NCI-H1436 treated with DMSO at 0.1 percent for 48 hours (cell line): Measurements from ENCODE around the gene LENEP.
A peak's percentile ranks its signal among the peaks of the same experiment; 100 is the strongest.

ENCODE experiments used
- DNase-seq: peaks from one replicate; lab custom pipeline; 2025; lab: John Stamatoyannopoulos, UW

Gene LENEP, protein sequence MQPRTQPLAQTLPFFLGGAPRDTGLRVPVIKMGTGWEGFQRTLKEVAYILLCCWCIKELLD

GRCh38 chr1:154993572-154994268, at the start of gene LENEP:
TSS of gene LENEP (plus strand) at chr1:154993586. CDS start at chr1:154993608, 22 bp downstream.
- no peak for DNase-seq

DNA sequence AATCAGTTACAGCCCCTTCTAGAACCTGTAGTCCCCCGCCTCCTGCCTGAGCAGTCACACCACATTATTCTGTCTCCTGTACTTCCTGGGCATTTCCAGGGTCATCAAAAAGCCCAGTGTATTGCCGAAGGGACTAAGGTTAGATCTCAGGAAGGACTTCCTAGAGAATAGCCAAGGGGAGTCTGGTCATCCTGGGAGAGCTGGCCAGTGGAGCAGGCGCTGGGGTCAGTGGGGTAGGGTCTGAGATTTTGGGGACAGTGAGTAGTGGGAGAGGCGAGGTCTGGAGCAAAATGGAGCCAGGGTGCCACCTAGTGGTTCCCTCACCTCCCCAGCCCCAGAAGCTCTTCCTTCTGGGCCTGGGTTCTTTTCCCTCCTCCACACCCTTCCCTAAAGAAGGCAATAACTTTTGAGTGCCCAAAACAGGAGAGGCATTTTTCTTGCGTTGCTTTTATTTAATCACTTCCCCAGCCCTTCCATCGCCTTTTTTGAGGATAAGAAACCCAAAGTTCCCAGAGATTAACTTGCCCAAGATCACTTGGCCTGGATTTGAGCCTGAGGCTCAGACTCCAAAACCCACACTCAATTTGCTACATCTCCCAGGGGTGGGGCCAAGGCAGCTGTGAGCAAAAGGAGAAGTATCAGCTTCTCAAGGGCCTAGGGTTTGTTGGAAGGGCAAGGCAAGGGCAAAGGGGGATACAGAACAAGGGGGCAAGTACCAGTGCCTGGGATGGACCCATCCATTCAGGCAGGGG, 49.6 kb upstream of the LENEP start:
- no peak for DNase-seq

GRCh38 chr1:154944401-154945159, 48.8 kb upstream of the LENEP start:
- DNase-seq, result no peak

- no peak for DNase-seq
Observed at GRCh38 chr1:154945160-154945961, 48.0 kb upstream of the LENEP start.

DNA sequence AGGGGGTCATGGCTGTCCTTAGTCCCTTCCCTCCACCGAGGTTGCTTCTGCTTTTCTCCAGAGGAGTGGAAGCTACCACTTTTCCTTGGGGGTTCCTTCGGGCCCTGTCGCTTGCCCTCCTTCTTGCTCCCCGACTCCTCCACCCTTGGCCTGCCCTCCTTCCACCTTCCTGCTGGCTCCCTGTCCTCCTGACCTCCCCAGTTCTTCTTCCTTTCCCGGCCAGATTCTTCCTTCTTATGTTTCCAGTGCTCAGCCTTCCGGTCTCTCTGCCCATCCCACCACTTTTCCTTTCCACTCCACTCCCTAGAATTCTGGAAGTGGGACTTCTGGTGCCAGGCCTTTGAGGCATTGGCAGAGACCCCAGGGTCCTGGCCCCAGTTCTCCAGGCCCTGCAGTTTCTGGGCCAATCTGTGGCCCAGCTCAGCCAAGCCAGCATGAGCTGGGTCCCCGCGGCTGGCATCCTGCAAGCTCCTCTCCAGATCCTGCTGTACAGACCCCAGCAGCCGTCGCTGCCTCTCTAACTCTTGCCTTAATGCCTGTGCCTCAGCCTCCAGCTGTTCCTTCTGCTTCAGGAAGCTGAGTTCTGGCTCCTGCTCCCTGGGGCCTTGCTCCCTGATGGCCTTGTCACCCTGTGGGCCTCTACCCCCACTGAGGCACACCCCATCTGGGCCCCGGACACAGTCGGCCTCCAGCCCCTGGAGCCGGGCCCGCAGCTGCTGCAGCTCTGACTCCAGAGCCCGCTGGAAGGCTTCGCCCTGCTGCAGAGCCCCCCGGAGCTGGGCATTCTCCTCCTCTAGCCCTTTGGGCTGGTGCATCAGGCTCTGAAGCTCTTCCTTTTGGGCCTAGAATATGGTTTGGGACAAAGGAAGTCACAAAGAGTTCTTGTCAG, 47.2 kb upstream of the LENEP start:
- DNase-seq, result no peak

- no peak for DNase-seq
Observed at GRCh38 chr1:154948079-154948478, 45.3 kb upstream of the LENEP start.

- no peak for DNase-seq
Observed at GRCh38 chr1:154951901-154952657, 41.3 kb upstream of the LENEP start.

GRCh38 chr1:154952664-154953063, 40.7 kb upstream of the LENEP start:
- DNase-seq, result no peak

- no peak for DNase-seq
Observed at GRCh38 chr1:154953611-154954038, 39.8 kb upstream of the LENEP start.

- no peak for DNase-seq
Observed at GRCh38 chr1:154954541-154954940, 38.8 kb upstream of the LENEP start.

- no peak for DNase-seq
Observed at GRCh38 chr1:154955039-154955717, 38.2 kb upstream of the LENEP start.

- DNase-seq, result peak; percentile 49
Observed at GRCh38 chr1:154955718-154956543, 37.5 kb upstream of the LENEP start, which contains the start of gene PBXIP1. TSS of gene PBXIP1 (minus strand) at chr1:154956099. CDS start at chr1:154953721, 2,378 bp downstream.

DNA sequence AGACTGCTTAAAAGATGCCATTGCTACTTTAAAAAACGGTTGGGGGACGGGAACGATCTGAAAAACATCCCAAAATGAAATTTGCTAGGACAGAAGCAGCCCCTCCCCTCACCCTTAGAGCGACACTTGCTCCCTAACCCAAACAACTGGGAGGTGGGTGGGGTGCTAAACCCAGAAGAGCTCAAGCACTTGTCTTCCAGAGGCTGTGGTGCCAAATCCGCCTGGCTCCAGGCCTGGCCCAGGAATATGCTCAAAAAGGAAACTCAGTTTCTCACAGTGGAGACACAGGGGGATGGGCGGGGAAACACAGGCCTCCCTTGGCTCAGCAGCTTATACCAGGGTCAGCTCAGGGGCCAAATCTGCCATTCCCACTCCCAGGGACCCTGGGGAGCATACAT, 36.8 kb upstream of the LENEP start:
- DNase-seq, result no peak

- no peak for DNase-seq
Observed at GRCh38 chr1:154957091-154957657, 36.2 kb upstream of the LENEP start.

GRCh38 chr1:154958036-154958435, 35.4 kb upstream of the LENEP start:
- DNase-seq, result no peak

GRCh38 chr1:154958681-154959425, 34.5 kb upstream of the LENEP start:
- no peak for DNase-seq

DNA sequence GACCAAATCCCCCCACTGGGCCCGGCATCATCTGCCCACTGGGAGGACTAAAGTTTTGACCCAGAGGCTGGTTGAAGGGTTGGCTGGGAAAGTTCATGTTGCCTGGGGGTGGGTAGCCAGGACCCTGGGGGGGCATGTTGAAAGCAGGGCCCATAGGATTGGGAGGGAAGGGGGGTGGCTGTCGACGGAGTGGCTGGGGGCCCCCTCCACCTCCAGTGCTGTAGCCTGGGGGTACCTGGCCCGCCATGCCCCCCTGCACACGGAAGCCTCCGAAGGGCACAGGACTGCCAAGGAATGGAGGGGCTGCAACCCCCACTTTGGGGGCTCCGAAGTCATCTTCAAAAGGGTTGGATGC, 34.0 kb upstream of the LENEP start:
- DNase-seq, result no peak
